ENCODE measurements around the gene ZNF821. TPM values are rescaled to one million over a fixed set of nuclear protein-coding genes. Genes with fewer than 3 reads are reported as not detected.
"Not testable (repeated sequence)": the region's sequence is repeated elsewhere in the genome, so short reads cannot be mapped to it uniquely, and the experiment has no call there.

The ZNF821 gene
- total RNA-seq, 2 experiments from 2014 or later, result 9.0 to 10.7 TPM

GRCh38 chr16:71811261-71811803, 72.7 kb downstream of the ZNF821 start:
- peaks cover 1% of the 10 kb centered on the region for H3K36me3 Mint-ChIP-seq
- no peaks in the 10 kb centered on the region for H3K9me3 Mint-ChIP-seq (ENCODE audit: low read depth)
- CTCF ChIA-PET, result interaction anchor here (1.3 kb wide), 1 partner anchor 150 kb away, joined by 3 read pairs; no protein-coding TSS in a partner anchor
- DNase-seq, result peak; percentile 1
- no peaks in the 10 kb centered on the region for H3K27me3 Mint-ChIP-seq
- H3K4me1 Mint-ChIP-seq, result peaks cover 34% of the 10 kb centered on the region
- H3K4me3 Mint-ChIP-seq, result no peak overlapping the region
- ATAC-seq, result no peak
- peak overlapping the region; percentile 43 for H3K27ac Mint-ChIP-seq

- CTCF ChIA-PET; H3K9me3 Mint-ChIP-seq (ENCODE audit: low read depth); H3K27me3 Mint-ChIP-seq; DNase-seq; H3K36me3 Mint-ChIP-seq; ATAC-seq: not testable (repeated sequence)
- H3K4me1 Mint-ChIP-seq, result peaks cover 32% of the 10 kb centered on the region
- H3K4me3 Mint-ChIP-seq, result peak overlapping the region; percentile 23
- peak overlapping the region; percentile 100 for H3K27ac Mint-ChIP-seq
Observed at GRCh38 chr16:71810155-71810530, 73.8 kb downstream of the ZNF821 start.

Other genes starting within 250 kb of the ZNF821 start
- gene PHLPP2, start 159.5 kb downstream of the ZNF821 start, total RNA-seq, result 1 to 10 TPM; 7.9 to 8.7 TPM
- 10 to 100 TPM; 87.2 to 88.6 TPM for gene AP1G1, start 75.3 kb downstream of the ZNF821 start, total RNA-seq
- 10 to 100 TPM; 23.7 to 24.1 TPM for gene ATXN1L, start 38.2 kb downstream of the ZNF821 start, total RNA-seq
- gene IST1, start 11.3 kb upstream of the ZNF821 start, total RNA-seq, result 100 to 1,000 TPM; 206 to 209 TPM
- under 1 TPM; 0.28 to 0.29 TPM for gene PKD1L3, start 116.2 kb upstream of the ZNF821 start, total RNA-seq
- 10 to 100 TPM; 13.6 to 14.5 TPM for gene DHODH, start 124.6 kb upstream of the ZNF821 start, total RNA-seq
- gene HP, start 170.3 kb upstream of the ZNF821 start, total RNA-seq, result not detected
- gene HPR, start 179.0 kb upstream of the ZNF821 start, total RNA-seq, result not detected
- 10 to 100 TPM; 14.0 to 16.4 TPM for gene TXNL4B, start 209.4 kb upstream of the ZNF821 start, total RNA-seq
- 10 to 100 TPM; 78.1 to 85.7 TPM for gene DHX38, start 209.7 kb upstream of the ZNF821 start, total RNA-seq